Fibroblast of gingiva (primary cell): ENCODE measurements around the gene DAZ1.
"Not testable (repeated sequence)": the region's sequence is repeated elsewhere in the genome, so short reads cannot be mapped to it uniquely, and the experiment has no call there.

Source experiments
- DNase-seq: peaks from one replicate; pipeline ENCODE4 v3.0.0-alpha.2; 2011; ENCODE audit warnings: low read depth

The DAZ1 gene

GRCh38 chrY:23198908-23199307 is at the start of gene DAZ1:
DAZ1 (minus strand) TSS chrY:23199008; CDS start chrY:23198800, 208 bp downstream.
- DNase-seq: not testable (repeated sequence)

- DNase-seq: not testable (repeated sequence)
Observed at GRCh38 chrY:23219233-23219632, 20.4 kb upstream of the DAZ1 start, which contains the start of gene DAZ2. DAZ2 (plus strand) TSS chrY:23219533; CDS start chrY:23219741, 208 bp downstream.

- not testable (repeated sequence) for DNase-seq
Observed at GRCh38 chrY:23210681-23211080, 11.9 kb upstream of the DAZ1 start.

GRCh38 chrY:23209802-23210495 is 11.1 kb upstream of the DAZ1 start:
- DNase-seq: not testable (repeated sequence)

GRCh38 chrY:23207455-23207854 is 8.6 kb upstream of the DAZ1 start:
- not testable (repeated sequence) for DNase-seq
